HG03066 (cell line): ENCODE data around the gene KRTAP4-2.
"Not testable (repeated sequence)": the region's sequence is repeated elsewhere in the genome, so short reads cannot be mapped to it uniquely, and the experiment has no call there.

Experiments used
- ATAC-seq: cut with Tn5 transposase; IDR thresholded peaks from one replicate; pipeline ENCODE4 v1.9.1; 2021; ENCODE audit warnings: low read depth; ENCODE audit not compliant: unreplicated experiment

The KRTAP4-2 gene

GRCh38 chr17:41177727-41178271 is at the start of gene KRTAP4-2:
Gene KRTAP4-2 (minus strand): TSS chr17:41178221. CDS start chr17:41178164, 57 bp downstream.
- ATAC-seq: no peak

- not testable (repeated sequence) for ATAC-seq
These were observed 48.6 kb upstream of the KRTAP4-2 start, which contains the start of gene KRTAP9-2 for GRCh38 chr17:41226598-41227095. Gene KRTAP9-2 (plus strand): TSS chr17:41226648. CDS start chr17:41226655, 7 bp downstream.

GRCh38 chr17:41226051-41226450 is 48.0 kb upstream of the KRTAP4-2 start:
- ATAC-seq: no peak

GRCh38 chr17:41223821-41224220 is 45.8 kb upstream of the KRTAP4-2 start:
- ATAC-seq: no peak

GRCh38 chr17:41215681-41216080 is 37.7 kb upstream of the KRTAP4-2 start:
- ATAC-seq: no peak

GRCh38 chr17:41212524-41213169 is 34.6 kb upstream of the KRTAP4-2 start:
- ATAC-seq: no peak

GRCh38 chr17:41211845-41212466 is 33.9 kb upstream of the KRTAP4-2 start:
- no peak for ATAC-seq

GRCh38 chr17:41199421-41200078 is 21.5 kb upstream of the KRTAP4-2 start:
- ATAC-seq: no peak

GRCh38 chr17:41196068-41196467 is 18.0 kb upstream of the KRTAP4-2 start:
- ATAC-seq: no peak

GRCh38 chr17:41190328-41190727 is 12.3 kb upstream of the KRTAP4-2 start:
- ATAC-seq: no peak

GRCh38 chr17:41189837-41190318 is 11.9 kb upstream of the KRTAP4-2 start, which contains the start of gene KRTAP9-1:
Gene KRTAP9-1 (plus strand): TSS chr17:41189887. CDS start chr17:41189887, 0 bp downstream.
- ATAC-seq: not testable (repeated sequence)

GRCh38 chr17:41186872-41187271 is 8.9 kb upstream of the KRTAP4-2 start:
- ATAC-seq: no peak

- no peak for ATAC-seq
These were observed 7.0 kb upstream of the KRTAP4-2 start for GRCh38 chr17:41185001-41185400.

GRCh38 chr17:41184480-41184961 is 6.5 kb upstream of the KRTAP4-2 start, which contains the start of gene KRTAP4-1:
Gene KRTAP4-1 (minus strand): TSS chr17:41184911. CDS start chr17:41184854, 57 bp downstream.
- no peak for ATAC-seq

- no peak for ATAC-seq
These were observed 1.0 kb upstream of the KRTAP4-2 start for GRCh38 chr17:41178843-41179616.

GRCh38 chr17:41178341-41178740 is 320 bp upstream of the KRTAP4-2 start:
- no peak for ATAC-seq

- ATAC-seq: no peak
These were observed 1.2 kb downstream of the KRTAP4-2 start for GRCh38 chr17:41176744-41177387.

- no peak for ATAC-seq
These were observed 6.1 kb downstream of the KRTAP4-2 start for GRCh38 chr17:41171886-41172285.

GRCh38 chr17:41168121-41168520 is 9.9 kb downstream of the KRTAP4-2 start, which contains the start of gene KRTAP4-3:
Gene KRTAP4-3 (minus strand): TSS chr17:41168221. CDS start chr17:41168172, 49 bp downstream.
- ATAC-seq: no peak
